Measurements from ENCODE around the gene DEFB112. TPM values are rescaled to one million over a fixed set of nuclear protein-coding genes. Genes with fewer than 3 reads are reported as not detected.

DEFB112 gene, protein sequence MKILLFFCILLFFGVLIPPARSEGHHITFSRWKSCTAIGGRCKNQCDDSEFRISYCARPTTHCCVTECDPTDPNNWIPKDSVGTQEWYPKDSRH
- polyA plus RNA-seq (ENCODE audit: insufficient read length) = not detected

DNA sequence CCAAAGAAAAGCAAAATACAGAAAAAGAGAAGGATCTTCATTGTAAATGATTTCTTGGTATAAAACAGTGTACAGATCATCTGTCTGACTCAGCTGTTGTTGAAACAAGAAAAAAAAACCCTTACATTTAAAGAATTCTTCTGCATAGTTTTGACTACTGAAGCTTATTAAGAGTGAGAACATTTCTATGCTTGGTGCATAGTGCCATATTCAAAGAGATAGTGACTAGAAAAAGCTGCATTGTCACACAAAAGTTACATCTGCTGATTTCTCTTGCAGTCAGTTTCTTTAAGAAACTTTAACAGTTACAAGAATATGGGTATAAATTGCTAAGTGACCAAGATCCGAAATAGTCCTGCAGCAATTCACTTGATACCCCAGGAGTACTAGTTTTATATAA lies at the start of gene DEFB112:
TSS of gene DEFB112 (minus strand) at position 101 of the 400 bp plus-strand sequence. CDS start at position 41, 60 bp downstream.
- no peak for DNase-seq

DNA sequence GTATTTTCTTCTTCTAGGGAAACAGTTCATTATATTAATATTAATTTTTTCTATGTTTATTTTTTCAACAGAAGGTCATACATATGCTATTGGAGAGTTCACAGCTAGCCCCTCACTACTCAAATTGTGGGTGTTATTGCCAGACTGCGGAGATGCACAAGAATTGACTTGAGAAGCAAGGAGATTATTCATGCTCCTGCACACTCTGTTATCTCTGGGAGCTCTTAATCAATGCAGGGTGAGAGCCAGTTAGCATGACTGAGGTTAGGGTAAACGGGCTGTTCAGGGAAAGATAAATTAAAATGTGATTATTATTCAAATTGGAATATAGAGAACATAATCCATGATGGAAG lies 48.9 kb upstream of the DEFB112 start:
- no peak for DNase-seq

DNA sequence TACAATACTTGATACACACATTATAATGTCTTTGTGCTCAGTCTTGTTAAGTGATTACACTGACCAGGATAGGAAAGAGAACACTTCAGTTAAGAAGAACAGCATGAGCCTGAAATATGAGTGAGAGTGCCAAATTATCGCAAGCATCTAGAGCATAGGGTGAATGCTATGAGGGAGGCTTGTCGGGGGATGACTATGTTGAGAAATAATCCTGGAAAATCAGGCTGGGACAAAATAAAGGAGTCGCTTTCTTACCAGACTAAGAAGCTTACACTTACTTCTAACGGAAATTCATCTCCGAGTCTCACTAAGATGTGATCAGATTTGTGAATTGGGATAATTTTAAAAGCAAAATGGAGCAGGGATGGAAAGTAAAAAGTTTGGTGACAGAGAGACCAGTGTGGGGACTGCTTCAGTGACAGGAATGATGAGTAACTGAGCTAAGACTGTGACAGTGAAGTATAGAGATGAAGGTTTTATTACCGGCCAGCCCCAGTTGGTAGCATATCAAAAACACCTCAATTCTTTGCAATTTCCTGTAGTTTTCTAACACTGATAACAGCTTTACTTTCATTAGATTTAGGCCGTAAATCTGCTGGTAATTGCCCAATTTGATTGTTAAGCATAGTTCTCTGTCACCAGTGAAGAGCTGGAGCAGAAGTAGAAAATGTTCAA lies 48.4 kb upstream of the DEFB112 start:
- DNase-seq = no peak

DNA sequence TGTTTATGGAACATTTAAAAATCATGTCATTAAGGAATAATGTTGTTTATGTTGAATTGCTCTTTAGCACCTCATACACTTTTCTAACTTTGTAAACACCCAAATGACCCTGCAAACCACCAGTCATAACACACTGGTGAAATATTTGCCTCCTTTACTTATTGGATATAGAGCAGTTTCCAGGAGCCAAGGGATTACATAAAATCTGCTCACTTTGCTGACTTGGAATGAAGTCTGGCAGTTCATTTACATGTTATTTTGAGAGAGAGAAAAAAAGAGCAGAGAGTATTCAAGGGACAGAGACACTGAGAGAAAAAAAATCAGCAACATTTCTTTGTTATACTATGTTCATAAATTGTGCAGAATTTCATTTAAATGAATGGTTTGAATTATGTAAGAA lies 46.6 kb upstream of the DEFB112 start:
- DNase-seq = no peak

DNA sequence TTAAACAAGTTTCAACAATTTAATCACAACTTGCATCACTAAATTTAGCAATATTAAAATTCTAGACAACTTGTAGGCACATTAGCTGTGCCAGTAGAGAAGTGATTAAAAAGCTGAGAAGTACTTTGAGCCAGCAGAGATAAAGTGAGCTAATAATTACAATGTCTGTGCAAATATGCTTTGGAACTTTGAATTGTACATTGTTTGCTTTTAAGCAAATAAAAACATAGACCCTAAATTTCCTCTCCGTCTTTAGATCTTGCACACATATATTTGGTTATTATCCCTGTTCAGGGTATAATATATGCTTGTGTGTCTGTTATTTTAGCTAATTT lies 44.2 kb upstream of the DEFB112 start:
- no peak for DNase-seq

DNA sequence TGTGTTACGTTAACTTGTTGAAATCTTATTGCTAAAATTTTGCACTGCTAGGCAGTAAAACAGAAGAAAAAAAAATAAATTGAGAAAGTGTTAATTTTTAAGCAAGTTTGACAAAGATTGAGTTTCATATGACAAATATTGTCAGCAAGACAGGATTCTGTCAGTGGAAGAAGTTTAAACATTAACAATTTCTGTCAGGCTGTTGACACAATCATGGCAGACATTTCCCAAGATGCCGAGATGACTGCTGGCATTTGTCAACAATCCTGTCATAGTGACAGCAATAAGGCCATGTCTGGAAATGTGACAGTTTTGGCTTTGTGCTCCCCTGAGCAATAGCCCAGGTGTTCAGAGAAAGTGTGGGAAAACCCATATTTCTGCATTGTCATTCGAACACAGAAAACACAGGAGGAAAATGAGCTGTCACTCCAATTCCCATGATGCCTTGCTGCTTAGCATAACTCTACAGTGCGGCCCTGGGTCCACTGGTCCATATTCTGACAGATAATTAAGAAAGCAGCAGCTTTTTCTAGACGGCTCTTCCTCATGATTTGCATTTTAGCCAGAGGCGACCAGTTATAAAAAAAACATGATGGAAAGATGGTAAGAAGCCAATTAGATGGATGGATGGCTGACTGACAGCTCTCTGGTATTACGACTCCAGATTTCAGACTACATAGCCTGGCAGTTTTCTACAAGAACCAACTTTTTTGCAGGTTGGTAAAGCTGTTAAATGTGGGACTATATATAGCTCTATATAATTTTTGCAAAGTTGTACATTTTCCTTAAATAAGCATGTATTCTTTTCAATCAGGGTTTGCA lies 43.6 kb upstream of the DEFB112 start:
- DNase-seq = no peak

DNA sequence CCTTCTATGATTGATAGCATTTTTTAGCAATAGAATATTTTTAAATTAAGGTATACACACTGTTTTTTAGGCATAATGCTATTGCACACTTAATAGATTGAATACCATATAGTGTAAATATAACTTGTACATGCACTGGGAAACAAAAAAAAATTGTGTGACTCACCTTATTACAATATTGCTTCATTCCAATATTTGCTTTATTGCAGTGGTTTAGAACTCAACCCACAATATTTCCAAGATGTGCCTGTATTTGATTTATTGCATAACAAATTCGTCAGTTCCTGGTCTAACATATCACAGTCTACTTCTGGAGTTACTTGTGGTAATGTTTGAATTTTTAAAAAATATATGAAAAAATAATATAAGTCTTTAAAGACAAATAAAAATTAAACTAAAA lies 41.9 kb upstream of the DEFB112 start:
- no peak for DNase-seq

DNA sequence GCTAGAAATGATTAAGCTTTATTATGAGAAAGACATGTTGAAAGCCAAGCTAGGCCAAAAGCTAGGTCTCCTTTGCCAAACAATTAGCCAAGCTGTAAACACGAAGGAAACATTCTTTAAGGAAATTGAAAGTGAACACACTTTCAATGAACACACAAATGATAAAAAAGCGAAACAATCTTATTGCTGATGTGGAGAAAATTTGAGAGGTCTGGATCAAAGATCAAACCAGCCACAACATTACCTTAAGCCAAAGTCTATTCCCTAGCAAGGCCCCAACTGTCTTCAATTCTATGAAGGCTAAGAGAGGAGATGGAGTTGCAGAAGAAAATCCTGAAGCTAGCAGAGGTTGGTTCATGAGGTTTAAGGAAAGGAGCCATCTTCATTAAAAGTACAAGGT lies 40.2 kb upstream of the DEFB112 start:
- DNase-seq = no peak

DNA sequence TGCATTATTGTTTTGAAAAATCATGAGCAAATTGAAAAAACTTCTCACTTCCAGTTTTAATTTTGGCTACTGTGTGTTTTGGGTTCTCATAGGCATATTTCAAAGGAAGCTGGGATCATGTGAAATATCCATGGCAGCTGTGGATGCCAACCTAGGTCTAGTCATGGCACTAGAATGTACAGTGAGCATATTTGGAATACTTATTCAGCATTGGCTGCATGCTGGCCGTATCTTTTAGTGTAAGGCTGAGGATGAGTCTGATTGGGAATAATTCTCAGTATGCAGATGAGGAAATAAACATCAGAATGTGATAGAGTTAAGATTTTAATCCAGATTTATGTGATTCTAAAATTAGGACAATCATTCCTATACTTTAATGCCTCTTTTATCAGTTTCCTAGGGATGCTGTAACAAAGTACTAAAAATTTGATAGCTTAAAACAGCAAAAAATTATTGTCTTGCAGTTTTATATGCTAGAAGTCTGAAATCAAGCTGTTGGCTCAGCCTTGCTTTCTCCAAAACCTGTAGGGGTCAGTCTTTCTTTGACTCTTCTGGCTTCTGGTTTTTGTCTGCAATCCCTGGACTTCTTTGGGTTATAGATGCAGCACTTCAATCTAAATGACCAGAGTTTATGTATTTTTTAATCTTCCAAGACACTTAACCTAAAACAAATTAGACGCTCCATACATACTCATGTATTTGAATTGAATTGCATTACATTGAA lies 37.7 kb upstream of the DEFB112 start:
- no peak for DNase-seq

DNA sequence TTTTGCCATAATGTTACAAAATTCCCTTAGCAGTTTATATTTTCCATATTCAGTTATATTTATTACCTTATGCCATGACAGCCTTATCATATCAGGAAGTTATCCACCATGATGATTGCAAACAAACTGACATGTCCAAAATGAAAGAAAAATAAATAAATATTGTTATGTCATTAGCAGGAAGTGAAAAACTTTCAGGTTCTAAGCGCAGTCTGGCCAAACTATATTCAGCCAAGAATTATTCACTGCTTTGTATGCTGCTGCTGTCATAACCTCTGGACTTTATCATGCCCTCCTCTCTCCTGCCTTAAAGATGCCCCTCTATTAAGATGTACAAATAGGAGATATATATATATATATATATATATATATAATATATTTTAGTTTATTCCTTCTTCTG lies 27.7 kb upstream of the DEFB112 start:
- no peak for DNase-seq

DNA sequence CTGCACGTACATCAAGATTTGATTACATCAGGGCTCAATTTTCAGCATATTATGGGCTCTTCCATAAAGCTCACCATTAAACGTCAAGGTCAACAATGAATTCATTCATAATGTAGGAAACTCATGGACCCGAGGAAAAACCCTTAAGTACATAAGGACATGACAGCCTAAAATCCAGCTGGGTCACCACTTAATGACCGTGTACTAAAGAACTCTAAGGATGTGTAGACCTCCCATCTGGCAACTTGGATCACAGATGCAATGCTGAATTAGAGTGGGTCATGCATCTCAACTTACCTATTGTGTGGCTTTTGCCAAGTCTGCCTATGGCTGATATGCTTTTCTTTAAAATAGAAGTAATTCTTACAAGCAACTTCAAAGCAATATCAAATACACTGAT lies 26.7 kb upstream of the DEFB112 start:
- DNase-seq = no peak

DNA sequence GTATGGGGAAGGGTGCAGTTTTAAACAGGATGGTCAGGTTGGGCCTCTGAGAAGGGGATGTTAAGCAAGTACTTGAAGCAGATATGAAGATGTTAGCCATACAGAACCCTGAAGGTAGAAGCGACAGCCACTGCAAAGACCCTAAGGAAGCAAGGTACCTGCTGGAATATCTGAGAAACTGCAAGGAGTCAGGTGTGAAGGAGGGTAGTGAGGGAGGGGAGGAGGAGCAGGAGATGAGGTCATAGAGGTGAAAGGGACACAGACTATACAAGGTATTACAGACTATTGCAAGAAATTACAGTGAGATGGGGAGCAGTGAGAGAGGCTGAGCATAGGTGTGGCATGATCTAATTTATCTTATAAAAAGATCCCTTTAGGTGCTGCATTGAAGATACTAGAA lies 22.2 kb upstream of the DEFB112 start:
- DNase-seq = no peak

DNA sequence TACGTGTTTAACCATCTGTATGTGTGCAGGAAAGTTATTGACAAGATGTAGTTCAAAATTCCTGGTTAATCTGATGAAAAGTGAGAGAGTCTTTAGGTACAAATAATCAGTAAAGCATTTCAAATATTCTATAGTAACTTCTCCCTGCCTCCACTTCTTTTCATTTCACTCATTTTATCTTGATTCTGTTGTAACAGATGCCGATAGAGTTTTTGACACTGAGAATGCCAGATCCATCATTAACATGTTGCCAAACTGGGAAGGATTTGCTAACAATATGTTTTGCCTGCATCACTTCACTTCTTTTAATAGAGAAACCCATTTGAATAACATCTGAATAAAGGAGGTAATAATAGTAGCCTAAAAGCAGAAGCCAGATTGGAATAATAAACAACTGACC lies 20.4 kb upstream of the DEFB112 start:
- no peak for DNase-seq

DNA sequence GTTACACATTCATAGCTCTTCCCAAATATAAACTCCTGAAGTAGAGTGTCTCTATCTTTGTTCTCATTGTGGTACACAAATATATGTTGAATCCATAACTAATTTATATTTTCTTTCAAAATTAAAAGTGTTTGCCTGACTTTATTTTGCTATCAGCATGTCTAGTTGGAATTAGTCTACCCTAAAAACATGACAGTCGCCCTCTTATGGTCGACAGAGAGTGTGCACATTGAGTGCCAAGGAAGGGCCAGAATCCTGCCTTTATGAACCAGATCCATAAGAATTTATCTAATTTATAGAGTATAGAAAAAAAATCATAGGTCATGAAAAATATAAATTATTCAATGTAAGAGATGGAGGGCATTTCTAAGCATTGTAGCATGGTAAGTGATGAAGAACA lies 12.3 kb upstream of the DEFB112 start:
- DNase-seq = no peak

DNA sequence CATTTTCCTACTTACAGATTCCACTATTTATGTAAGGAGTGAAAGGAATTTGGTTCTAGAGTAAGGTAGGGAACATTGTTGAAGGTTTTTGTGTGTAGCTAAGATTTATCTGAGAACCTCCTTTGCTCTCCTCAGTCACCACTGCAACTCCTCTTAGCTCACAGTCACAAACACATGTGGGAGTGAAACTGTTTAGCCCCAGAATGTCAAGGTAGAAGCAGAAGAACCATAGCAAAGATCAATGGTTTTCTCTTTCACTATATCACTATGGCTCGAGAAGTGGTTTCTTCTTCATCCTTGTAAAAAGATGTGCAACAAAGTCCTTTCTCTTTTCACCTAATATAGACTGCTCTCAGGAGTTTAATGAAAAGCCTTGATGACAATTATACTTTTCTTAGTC lies 6.5 kb upstream of the DEFB112 start:
- no peak for DNase-seq

DNA sequence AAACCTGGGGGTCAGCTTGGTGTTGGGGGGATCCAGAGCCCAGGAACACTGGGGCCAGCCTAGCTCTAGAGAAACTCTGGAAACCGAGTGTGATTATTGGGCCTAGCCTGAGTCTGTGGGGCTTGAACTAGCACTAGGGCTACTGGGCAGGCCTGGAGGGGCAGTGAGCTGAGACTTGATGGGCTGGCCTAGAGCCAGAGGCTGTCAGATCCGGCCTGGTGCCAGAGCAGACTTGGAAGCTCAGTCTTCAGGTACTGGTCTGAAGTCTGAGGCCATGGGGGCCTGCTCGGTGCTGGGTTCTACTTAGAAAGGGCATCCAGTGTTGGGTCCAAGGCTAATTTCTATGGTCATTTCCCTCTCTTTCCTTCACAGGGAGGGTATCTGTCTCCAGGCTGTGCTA lies 2.7 kb downstream of the DEFB112 start:
- DNase-seq = no peak

DNA sequence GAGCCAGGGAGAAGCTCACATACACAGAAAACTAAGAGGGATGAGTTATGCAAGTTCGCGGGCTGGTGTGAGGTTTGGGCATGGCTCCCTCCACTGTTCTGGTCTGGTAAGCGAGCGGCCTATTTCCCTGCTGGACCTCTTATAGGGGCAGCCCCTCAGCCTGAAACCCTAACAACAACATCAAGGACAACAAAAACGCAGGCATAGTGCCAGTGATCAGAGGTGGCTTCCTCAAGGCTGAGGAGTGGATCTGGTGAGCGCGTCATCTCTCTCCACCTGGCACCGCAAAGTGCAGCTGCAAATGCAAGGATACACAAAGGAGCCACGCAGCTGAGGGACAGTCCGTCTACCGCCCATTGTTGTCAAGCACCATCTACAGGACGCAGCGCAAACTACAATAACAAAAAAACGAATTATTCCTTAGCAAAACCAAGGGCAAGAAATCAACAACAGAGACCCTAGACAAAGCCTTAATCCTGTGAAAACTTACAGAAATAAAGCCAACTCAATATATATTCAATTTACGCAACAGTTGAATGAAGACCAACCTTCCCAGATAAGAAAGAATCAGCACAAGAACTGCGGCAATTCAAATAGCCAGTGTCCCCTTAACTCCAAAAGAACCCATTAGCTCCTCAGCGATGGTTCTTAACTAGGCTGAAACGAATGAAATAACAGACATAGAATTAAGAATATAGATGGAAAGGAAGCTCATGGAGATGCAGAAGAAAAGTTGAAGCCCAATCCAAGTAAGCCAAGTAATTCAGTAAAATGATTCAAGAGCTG lies 18.8 kb downstream of the DEFB112 start:
- DNase-seq = no peak

DNA sequence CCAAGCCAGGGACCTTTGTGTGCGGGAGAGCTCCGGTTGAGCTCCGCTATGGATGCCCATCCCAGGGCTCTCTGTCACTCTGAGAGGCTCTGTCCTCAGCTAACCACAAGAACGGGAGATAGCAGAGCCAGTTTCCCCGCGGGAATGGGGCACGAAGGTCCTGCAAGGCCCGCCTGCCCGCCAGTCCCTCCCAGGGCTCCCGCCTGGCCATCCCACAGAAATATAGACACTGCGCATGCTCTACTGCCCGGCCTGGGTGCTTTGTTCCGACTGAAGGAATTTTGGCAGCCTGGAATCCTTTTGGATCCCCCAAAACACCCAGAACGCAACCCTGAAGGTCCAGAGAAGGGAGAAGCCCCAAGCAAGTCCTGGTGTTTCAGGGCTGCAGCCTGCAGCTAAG lies 19.4 kb downstream of the DEFB112 start:
- no peak for DNase-seq

DNA sequence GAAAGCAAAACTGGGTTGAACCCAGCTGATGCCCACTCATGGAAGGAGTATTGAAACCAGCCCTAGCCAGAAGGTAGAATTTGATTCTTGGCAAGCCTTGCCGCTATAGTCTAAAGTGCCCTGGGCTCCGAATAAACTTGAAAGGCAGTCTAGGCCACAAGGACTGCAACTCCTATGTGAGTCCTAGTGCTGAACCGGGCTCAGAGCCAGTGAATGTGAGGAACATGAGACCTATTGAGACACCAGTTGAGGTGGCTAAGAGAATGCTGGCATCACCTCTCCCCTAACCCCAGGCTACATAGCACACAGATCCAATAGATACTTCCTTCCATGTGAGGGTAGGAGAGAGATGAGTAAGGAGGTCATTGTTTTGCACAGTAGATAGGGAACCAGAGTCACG lies 24.5 kb downstream of the DEFB112 start:
- no peak for DNase-seq

DNA sequence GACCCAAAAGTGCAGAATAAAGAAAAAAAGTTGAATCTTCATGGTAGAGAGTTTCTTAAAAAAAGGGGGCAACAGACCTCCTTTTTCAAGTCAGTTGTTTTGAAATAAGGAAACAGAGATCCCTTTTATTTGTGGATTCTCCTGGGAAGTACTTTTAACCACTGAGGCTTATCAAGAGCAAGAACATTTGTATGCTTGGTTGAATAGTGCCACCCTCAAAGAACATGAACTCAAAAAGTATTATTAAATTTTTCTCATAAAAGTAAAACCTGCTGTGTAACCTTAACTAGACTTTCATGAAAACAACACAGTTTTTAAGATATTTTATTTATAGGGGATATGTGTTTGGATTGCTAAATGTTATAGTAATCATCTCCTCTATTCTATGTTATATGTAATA lies 27.8 kb downstream of the DEFB112 start, which contains the start of gene DEFB110:
TSS of gene DEFB110 (minus strand) at position 101 of the 400 bp plus-strand sequence. CDS start at position 42, 59 bp downstream.
- no peak for DNase-seq

DNA sequence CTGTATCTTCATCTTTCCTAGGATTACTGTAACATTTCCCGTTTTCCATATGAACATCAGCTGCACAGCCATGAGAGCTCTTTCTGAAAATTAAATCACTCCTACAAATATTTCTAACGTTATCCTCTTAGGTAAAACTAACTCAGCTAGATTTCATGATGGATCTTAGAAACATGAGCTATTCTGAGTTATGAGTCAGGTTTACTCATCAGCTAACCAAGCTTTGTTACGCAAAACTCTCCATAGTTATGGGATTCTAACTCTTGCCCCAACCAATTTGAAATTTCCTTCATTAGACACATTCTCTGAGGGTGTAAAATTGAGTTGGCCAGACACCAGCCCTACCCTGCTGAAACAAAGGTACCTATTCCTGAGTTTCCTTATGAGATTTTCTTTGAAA lies 41.9 kb downstream of the DEFB112 start:
- no peak for DNase-seq

DNA sequence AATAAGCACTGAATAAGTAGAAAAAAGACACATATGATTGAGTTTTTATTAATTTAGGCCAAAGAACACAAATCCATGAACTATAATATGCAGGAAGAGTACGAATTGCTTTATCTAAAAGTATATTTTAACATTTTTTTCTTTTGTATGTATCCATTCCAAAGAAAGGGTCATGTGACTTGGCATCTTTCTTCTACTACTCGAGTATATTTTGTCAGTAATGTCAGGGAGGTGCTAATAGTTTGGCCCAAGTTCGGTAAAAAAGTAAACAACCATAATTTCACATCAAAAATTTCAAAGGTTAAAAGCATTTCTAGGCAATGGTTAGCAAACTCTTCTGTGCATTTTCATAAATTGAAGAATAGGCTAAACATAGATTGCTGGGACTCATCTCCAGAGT lies 46.6 kb downstream of the DEFB112 start:
- DNase-seq = no peak

DNA sequence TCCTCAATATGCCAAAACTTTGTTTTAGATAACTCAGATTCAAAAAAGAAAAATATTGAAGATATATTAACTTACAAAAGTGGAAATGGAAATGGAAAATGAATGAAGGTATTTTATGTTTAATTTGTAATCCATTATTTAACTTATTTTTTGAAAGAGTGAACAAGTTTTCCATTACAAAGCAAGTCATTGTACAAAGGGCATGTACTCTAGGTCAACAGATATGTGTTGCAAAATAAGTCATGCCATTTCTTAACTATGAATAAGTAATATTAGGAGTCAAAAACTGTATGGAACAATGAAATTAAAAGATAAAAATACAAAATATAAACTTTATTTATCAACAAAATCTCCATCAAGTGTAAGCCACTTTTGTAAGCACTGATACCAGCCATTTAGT lies 54.5 kb downstream of the DEFB112 start:
- no peak for DNase-seq

Measured in hindlimb muscle (tissue), 1 donor.